ENCODE data around the gene CLEC18C. TPM values are rescaled to one million over a fixed set of nuclear protein-coding genes. Genes with fewer than 3 reads are reported as not detected.

Gene CLEC18C
- total RNA-seq, 1 experiment from 2014 or later, result not detected

Small RNA genes lying within 50 kb of the gene (small RNA-seq; reads per million reads assigned to genes)
- gene AC009060.2, result 0 reads per million in 2 experiments

Other genes starting within 250 kb of the CLEC18C start
- gene CLEC18A, start 222.5 kb upstream of the CLEC18C start, total RNA-seq (2014; rRNA removed; shearing (Covaris generic)), result 0.32 and 0.37 TPM in 2 replicates
- 7.0 and 9.0 TPM in 2 replicates for gene PDPR, start 59.5 kb upstream of the CLEC18C start, total RNA-seq (2014; rRNA removed; shearing (Covaris generic))
- gene EXOSC6, start 78.2 kb downstream of the CLEC18C start, total RNA-seq (2014; rRNA removed; shearing (Covaris generic)), result 32.4 and 36.4 TPM in 2 replicates
- 96.7 and 98.3 TPM in 2 replicates for gene AARS1, start 115.7 kb downstream of the CLEC18C start, total RNA-seq (2014; rRNA removed; shearing (Covaris generic))
- gene DDX19B, start 125.4 kb downstream of the CLEC18C start, total RNA-seq (2014; rRNA removed; shearing (Covaris generic)), result 24.1 and 29.4 TPM in 2 replicates
- gene DDX19A, start 173.1 kb downstream of the CLEC18C start, total RNA-seq (2014; rRNA removed; shearing (Covaris generic)), result 51.5 and 59.3 TPM in 2 replicates

Data from SK-MEL-5 (cell line).